Measurements from ENCODE around the gene NOC2L.
"Not testable (repeated sequence)": the region's sequence is repeated elsewhere in the genome, so short reads cannot be mapped to it uniquely, and the experiment has no call there.

NOC2L gene

GRCh38 chr1:897951-898350 is 61.1 kb downstream of the NOC2L start:
- DNase-seq, result not testable (repeated sequence)

DNA sequence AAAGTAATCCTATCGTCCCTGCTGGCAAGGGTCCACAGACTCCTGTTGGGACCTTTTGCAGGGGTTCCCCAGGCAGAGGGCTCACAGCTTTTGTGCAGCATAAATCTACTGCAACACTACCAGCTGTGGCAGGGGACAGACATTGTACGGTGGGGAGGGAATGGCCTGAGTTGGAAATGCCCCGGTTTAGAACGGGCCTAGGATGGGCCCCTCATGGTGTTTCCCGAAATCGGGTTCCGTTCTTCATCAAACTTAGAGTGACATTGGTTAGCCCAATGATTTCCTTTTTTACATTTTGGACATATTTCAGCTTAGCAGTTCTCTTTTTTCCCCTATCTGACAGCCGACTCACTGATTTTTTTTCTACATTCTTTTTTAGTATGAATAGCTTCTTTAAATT is 61.8 kb downstream of the NOC2L start:
- no peak for DNase-seq

Measured in RPMI8226 (cell line).